Neutrophil (primary cell): ENCODE data around the gene ITIH3.

Experiments
- H3K27ac ChIP-seq: fragments of 200-600 bp; sonication (generic); 2 replicates; pipeline ENCODE4 v1.5.1; 2016; ENCODE audit warnings: mild to moderate bottlenecking, moderate library complexity
- H3K27me3 ChIP-seq: fragments of 200-600 bp; sonication (generic); 2 replicates; pipeline ENCODE4 v1.6.0; 2016; ENCODE audit warnings: mild to moderate bottlenecking
- H3K36me3 ChIP-seq: fragments of 200-600 bp; sonication (generic); 2 replicates; pipeline ENCODE4 v1.5.1; 2017
- H3K4me1 ChIP-seq, 2 experiments: fragments of 200-600 bp in 1 of 2; sonication (generic) in 1 of 2; 1 replicate in 1 of 2; 2 replicates in 1 of 2; pipeline versions ENCODE4 v1.5.1 to v1.6.1; 2013 to 2016; ENCODE audit warnings: low read depth in 1 of 2, low read length in 1 of 2, mild to moderate bottlenecking in 1 of 2, moderate library complexity in 1 of 2; ENCODE audit not compliant: control insufficient read depth in 1 of 2, insufficient read depth in 1 of 2
- H3K4me3 ChIP-seq, 2 experiments: fragments of 200-600 bp in 1 of 2; sonication (generic) in 1 of 2; 1 replicate in 1 of 2; 2 replicates in 1 of 2; pipeline ENCODE4 v1.5.1; 2013 to 2016; ENCODE audit warnings: low read depth in 1 of 2, low read length in 1 of 2, mild to moderate bottlenecking in 1 of 2, moderate library complexity in 1 of 2
- H3K9me3 ChIP-seq: fragments of 200-600 bp; sonication (generic); 2 replicates; pipeline ENCODE4 v1.5.1; 2016
- TF ChIP-seq, protein P1 (sequence below): fragments of 200-600 bp; sonication (generic); IDR thresholded peaks from 2 replicates; pipeline ENCODE4 v1.5.1; 2016; ENCODE audit warnings: antibody characterized with exemption

ITIH3 gene

DNA sequence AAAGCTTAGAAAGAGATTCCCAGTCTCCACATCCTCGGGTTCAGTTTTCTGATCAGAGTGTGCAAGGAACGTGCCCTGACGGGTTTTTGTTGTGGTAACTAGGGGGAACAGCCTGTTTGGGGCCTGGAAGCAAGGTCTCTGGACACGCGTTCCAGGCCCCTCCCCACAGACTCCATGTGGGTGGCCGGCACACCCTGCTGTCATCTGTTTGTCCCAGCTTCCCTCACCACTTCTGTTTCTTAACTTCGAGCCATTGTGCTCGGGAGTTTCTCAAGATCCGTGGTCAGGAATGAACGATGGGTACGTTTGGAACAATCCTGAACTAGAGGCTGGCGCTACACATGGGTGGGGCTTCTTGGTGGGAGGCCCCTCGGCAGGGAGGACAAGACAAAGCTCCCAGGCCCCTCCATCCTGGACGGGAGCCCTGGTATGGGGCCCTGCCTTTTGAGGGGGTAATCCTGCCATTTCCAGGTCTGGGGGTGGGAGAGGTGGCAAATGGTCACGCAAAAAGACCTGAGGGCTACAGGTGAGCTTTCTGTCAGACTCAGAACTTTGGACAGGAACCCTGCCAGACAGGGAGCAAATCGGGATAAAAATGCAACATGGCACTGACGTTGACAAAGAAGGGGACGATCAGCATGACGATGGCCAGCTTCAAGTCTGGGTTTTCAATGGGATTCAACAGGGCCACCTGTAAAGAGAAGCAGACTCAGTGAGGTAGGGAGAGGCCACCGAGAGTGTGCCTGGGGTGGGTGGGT, 48.7 kb downstream of the ITIH3 start:
- TF ChIP-seq, protein P1, sequence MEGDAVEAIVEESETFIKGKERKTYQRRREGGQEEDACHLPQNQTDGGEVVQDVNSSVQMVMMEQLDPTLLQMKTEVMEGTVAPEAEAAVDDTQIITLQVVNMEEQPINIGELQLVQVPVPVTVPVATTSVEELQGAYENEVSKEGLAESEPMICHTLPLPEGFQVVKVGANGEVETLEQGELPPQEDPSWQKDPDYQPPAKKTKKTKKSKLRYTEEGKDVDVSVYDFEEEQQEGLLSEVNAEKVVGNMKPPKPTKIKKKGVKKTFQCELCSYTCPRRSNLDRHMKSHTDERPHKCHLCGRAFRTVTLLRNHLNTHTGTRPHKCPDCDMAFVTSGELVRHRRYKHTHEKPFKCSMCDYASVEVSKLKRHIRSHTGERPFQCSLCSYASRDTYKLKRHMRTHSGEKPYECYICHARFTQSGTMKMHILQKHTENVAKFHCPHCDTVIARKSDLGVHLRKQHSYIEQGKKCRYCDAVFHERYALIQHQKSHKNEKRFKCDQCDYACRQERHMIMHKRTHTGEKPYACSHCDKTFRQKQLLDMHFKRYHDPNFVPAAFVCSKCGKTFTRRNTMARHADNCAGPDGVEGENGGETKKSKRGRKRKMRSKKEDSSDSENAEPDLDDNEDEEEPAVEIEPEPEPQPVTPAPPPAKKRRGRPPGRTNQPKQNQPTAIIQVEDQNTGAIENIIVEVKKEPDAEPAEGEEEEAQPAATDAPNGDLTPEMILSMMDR = no peak
- Histone ChIP-seq H3K27me3 (no peaks in the 10 kb centered on the region), H3K9me3 (no peaks in the 10 kb centered on the region), H3K27ac (peak overlapping the region; percentile 85), H3K4me3 (no peak overlapping the region), H3K4me1 (peaks cover 55 to 56% of the 10 kb centered on the region in 2 experiments), H3K36me3 (peaks cover 47% of the 10 kb centered on the region)

DNA sequence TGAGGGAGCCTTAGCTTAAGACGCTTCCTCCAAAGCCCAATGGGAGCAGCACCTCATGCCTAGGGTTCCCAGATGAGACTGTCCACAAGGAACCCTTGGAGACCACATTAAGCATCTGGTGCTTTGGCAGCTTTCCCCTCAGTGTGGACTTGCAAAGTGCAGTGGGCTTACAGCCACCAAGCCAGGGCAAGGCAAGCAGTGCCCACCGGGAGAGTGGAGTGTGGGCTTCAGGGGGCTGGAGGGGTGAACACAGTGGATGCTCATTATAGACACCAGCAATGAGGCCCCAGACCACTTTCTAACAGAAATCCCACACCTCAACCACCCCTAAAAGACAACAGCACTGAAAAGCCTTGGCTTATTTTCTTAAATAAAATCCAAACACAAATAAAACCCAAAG, 49.3 kb downstream of the ITIH3 start:
- peaks cover 55 to 56% of the 10 kb centered on the region in 2 experiments for H3K4me1 ChIP-seq
- peak overlapping the region; percentile 85 for H3K27ac ChIP-seq
- no peaks in the 10 kb centered on the region for H3K27me3 ChIP-seq
- H3K36me3 ChIP-seq = peaks cover 47% of the 10 kb centered on the region
- no peak overlapping the region for H3K4me3 ChIP-seq
- TF ChIP-seq, protein P1 = no peak
- no peaks in the 10 kb centered on the region for H3K9me3 ChIP-seq

DNA sequence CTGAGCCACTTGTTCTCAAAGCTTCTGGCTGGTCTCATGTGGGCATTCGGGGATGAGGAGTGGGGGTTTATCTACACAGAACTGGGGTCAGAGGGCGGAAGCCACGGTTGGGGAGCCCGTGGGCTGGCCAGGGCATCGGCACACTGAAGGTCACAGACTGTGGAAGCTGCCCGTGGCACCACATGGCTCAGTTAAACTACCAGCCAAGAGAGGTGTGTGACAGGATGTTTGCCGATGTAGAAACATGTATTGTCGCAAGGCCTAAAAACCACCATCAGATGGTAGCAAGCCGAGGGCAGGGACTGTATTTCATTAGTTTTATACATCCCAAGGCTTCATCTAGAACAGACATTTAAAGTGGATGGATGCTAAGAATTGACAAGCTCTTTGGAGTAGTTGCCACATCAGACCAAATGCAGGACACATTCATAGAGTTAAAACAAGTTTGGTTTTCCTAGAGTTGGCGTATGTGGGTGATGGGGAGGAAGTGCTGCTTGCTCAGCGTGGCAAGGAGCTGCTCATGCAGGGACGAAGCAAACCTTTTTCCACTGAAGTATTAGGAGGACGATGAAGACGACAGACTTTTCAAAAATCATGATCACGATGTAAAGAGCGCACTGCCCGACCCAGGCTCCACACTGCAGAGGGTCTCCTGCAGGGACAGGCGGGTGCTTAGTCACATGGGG, 49.8 kb downstream of the ITIH3 start:
- Histone ChIP-seq H3K4me3 (peak overlapping the region in 1 of 2 experiments; percentile 11), H3K27me3 (no peaks in the 10 kb centered on the region), H3K9me3 (no peaks in the 10 kb centered on the region), H3K27ac (peak overlapping the region; percentile 85), H3K36me3 (peaks cover 47% of the 10 kb centered on the region), H3K4me1 (peaks cover 55 to 56% of the 10 kb centered on the region in 2 experiments)
- TF ChIP-seq, protein P1 = no peak

DNA sequence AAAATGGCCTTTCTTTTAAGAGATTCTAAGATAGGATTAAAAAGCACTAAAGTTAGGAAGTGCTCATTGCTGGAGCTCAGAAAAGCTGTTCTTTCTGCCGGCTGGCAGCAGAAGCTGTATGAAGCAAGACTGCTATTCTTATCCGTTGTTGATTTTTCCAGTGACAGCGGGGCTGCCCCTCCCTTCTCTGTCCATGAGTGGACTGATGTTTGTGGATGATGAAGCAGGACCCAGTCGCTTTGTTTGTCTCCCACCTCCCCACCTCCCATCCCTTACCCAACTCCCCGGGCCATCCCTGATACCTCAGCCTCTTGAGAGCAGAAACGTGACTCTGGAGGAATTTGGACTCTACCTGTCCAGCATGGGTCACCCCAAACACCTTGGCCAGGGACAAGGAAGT, 50.6 kb downstream of the ITIH3 start:
- Histone ChIP-seq H3K27ac (peak overlapping the region; percentile 85), H3K36me3 (peaks cover 47% of the 10 kb centered on the region), H3K4me1 (peaks cover 55 to 56% of the 10 kb centered on the region in 2 experiments), H3K9me3 (no peaks in the 10 kb centered on the region), H3K27me3 (no peaks in the 10 kb centered on the region), H3K4me3 (no peak overlapping the region)
- TF ChIP-seq, protein P1 = no peak

DNA sequence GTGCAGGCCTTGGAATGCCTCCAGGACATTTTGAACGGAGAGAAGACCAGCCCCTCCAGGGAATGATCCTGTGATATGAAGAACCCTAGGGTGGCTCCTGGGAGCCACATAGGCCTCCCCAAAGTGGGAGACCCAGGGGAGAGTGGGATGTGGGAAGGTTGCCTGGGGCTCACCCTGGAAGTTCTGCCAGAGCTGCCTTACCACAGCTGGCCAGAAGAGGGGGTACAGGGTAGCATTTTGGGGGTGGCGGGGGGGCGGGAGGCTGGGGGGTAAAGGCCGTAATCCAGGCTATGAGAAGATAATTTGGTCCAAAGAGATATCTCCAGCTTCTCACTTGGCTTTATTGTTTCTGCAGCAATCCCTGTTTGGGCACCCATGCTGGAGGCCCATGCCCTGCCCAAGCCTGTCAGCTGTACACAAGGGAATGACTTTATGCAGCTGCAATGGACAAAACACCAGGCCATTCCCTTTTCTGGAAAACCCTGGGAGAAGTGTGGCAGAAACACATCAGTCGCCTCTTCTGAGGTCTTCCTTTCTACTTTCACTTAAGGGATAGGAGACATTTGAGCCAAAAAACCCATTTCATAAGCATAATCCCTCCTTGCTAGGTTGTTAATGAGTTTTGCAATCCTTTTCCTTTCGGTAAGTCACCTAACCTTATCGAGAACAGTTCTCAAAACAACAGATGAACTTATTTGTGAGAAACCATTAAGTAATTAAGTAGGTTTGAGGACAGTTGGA, 51.3 kb downstream of the ITIH3 start:
- H3K36me3 ChIP-seq = peaks cover 44% of the 10 kb centered on the region
- H3K27ac ChIP-seq = peak overlapping the region; percentile 85

More for the DNA sequence above, 51.3 kb downstream of the ITIH3 start:
- H3K4me3 ChIP-seq = no peak overlapping the region
- H3K9me3 ChIP-seq = no peaks in the 10 kb centered on the region
- H3K4me1 ChIP-seq = peaks cover 55 to 56% of the 10 kb centered on the region in 2 experiments
- H3K27me3 ChIP-seq = no peaks in the 10 kb centered on the region
- TF ChIP-seq, protein P1 = peak; percentile 28
